Measurements from ENCODE around the gene NAPSA. TPM values are rescaled to one million over a fixed set of nuclear protein-coding genes. Genes with fewer than 3 reads are reported as not detected.
"Not testable (repeated sequence)": the region's sequence is repeated elsewhere in the genome, so short reads cannot be mapped to it uniquely, and the experiment has no call there.

The NAPSA gene
- total RNA-seq, 2 experiments from 2014 or later = 1.7 to 1.9 TPM

DNA sequence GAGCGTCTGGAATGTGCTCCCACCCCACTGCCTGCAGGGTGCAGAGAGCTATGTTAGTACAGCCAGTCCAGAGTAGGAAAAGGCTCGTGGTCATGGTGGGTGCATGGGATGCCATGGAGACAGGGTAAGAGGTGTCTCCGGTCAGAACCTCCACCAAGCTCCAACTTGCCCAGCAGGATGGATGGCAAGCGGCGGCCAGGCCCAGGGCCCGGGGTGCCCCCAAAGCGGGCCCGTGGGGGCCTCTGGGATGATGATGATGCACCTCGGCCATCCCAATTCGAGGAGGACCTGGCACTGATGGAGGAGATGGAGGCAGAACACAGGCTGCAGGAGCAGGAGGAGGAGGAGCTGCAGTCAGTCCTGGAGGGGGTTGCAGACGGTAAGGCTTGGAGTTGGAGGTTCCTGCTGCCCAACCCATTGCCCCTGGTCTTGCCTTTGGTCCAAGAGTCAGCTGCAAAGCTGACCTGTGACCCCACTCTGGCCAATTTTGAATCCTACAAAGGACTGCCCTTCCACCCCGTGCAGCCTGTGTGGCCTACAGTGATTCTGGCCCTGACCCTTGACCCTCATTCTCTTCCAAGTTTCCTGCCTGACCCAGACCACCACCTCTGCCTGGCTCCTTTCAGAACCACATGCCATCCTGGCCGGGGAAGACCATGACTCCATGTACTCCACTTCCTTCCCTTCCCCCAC lies 33.4 kb upstream of the NAPSA start:
- no peaks in the 10 kb centered on the region for H3K9me3 Mint-ChIP-seq
- peaks cover 18% of the 10 kb centered on the region for H3K36me3 Mint-ChIP-seq (ENCODE audit: low read depth)
- ChIA-PET POLR2A (no interaction called here), CTCF (interaction anchor here (1.1 to 1.6 kb wide), 2 partner anchors 12 to 16 kb away, joined by 4 to 5 read pairs; no protein-coding TSS in a partner anchor)
- no peaks in the 10 kb centered on the region for H3K27me3 Mint-ChIP-seq
- H3K4me3 Mint-ChIP-seq = no peak overlapping the region
- no peaks in the 10 kb centered on the region for H3K4me1 Mint-ChIP-seq
- no peak for DNase-seq
- no peak overlapping the region for H3K27ac Mint-ChIP-seq

DNA sequence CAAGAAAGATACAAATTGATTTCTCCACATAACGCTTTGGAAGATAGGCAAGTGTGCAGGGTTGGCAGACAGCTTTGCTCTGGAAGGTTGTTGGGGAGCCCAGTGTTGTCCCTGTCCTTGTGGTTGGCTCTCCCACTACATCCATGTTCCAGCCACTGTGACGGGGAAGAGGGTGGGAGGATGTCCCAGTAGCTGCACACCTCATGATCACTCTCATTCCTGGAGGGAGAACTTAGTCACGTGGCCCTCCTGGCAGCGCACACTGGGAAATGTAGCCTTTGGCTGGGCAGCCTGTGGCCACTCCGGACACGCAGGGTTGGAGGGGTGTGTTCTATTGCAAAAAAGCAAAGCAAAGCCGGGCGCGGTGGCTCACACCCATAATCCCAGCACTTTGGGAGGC lies 28.6 kb upstream of the NAPSA start:
- POLR2A ChIA-PET = no interaction called here
- no peaks in the 10 kb centered on the region for H3K27me3 Mint-ChIP-seq
- H3K36me3 Mint-ChIP-seq (ENCODE audit: low read depth) = peaks cover 26% of the 10 kb centered on the region
- DNase-seq = no peak
- H3K27ac Mint-ChIP-seq = no peak overlapping the region
- no peaks in the 10 kb centered on the region for H3K9me3 Mint-ChIP-seq
- H3K4me3 Mint-ChIP-seq = no peak overlapping the region
- no peaks in the 10 kb centered on the region for H3K4me1 Mint-ChIP-seq
- CTCF ChIA-PET = interaction anchor here (0.5 kb wide), 1 partner anchor 131 kb away, joined by 3 read pairs; no protein-coding TSS in a partner anchor

DNA sequence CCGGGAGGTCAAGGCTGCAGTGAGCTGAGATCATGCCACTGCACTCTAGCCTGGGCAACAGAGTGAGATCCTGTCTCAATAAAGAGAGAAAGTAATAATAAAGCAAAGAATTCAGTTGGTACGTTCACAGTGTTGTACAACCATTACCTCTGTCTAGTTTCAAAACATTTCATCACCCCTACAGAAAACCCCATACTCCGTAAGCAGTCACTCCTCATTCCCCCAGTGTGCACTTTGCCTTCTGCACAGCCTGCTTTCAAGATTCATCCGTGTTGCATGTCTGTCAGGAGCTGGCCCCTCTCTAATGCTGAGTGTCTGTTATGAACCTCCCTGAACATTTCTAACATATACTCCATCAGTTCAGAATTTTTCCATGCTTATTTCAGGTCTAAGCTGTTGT lies 28.1 kb upstream of the NAPSA start:
- CTCF ChIA-PET = no interaction called here
- DNase-seq = no peak
- Mint-ChIP-seq H3K4me3 (no peak overlapping the region), H3K27ac (no peak overlapping the region), H3K36me3 (ENCODE audit: low read depth) (peaks cover 26% of the 10 kb centered on the region), H3K9me3 (no peaks in the 10 kb centered on the region), H3K27me3 (no peaks in the 10 kb centered on the region), H3K4me1 (no peaks in the 10 kb centered on the region)
- POLR2A ChIA-PET = no interaction called here

DNA sequence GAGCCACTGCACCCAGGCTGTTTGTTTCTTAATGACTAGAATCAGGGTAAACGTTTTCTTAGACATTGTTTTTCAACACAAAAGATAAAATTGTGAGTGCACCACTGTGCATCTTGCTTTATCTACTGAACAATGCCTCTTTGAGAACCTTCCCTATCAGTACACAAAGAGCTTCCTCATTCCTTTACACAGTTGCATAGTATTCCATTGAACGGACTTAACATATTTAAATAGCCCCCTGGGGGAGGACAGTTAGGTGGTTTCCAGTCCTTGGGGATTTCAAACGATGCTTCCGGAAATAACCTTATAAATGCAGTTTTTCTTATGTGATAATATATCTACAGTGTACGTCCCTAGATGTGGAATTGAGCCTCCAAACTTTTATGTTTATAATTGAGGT lies 27.3 kb upstream of the NAPSA start:
- POLR2A ChIA-PET = no interaction called here
- Mint-ChIP-seq H3K4me1 (peaks cover 3% of the 10 kb centered on the region), H3K4me3 (no peak overlapping the region), H3K9me3 (no peaks in the 10 kb centered on the region), H3K27ac (no peak overlapping the region), H3K27me3 (no peaks in the 10 kb centered on the region), H3K36me3 (ENCODE audit: low read depth) (peaks cover 29% of the 10 kb centered on the region)
- CTCF ChIA-PET = no interaction called here
- no peak for DNase-seq

DNA sequence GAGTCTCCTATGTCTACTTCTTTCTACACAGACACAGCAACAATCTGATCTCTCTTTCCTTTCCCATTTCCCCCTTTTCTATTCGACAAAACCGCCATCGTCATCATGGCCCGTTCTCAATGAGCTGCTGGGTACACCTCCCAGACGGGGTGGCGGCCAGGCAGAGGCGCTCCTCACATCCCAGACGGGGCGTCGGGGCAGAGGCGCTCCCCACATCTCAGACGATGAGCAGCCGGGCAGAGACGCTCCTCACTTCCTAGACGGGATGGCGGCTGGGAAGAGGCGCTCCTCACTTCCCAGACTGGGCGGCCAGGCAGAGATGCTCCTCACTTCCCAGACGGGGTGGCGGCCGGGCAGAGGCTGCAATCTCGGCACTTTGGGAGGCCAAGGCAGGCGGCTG lies 25.5 kb upstream of the NAPSA start:
- H3K27ac Mint-ChIP-seq, H3K27me3 Mint-ChIP-seq, CTCF ChIA-PET, H3K9me3 Mint-ChIP-seq, DNase-seq, H3K4me3 Mint-ChIP-seq: not testable (repeated sequence)
- POLR2A ChIA-PET = interaction anchor here (0.6 kb wide), 1 partner anchor 27 kb away, joined by 3 read pairs; no protein-coding TSS in a partner anchor
- H3K4me1 Mint-ChIP-seq = peaks cover 10% of the 10 kb centered on the region
- peaks cover 30% of the 10 kb centered on the region for H3K36me3 Mint-ChIP-seq (ENCODE audit: low read depth)

DNA sequence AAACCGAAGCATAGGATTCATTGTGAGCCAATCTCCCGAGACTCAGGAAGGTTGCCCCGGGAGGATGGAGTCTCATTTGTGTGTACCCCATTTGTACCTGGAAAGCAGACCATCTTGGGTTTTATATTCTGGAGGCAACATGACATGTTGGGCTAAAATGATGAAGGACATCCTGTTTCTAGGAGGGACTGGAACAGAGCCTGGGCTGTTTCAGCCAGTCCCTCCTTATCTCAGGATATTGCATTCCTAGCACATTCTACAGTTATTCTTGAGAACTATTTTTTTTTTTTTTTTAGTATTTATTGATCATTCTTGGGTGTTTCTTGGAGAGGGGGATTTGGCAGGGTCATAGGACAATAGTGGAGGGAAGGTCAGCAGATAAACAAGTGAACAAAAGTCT lies 24.9 kb upstream of the NAPSA start:
- peaks cover 29% of the 10 kb centered on the region for H3K36me3 Mint-ChIP-seq (ENCODE audit: low read depth)

DNA sequence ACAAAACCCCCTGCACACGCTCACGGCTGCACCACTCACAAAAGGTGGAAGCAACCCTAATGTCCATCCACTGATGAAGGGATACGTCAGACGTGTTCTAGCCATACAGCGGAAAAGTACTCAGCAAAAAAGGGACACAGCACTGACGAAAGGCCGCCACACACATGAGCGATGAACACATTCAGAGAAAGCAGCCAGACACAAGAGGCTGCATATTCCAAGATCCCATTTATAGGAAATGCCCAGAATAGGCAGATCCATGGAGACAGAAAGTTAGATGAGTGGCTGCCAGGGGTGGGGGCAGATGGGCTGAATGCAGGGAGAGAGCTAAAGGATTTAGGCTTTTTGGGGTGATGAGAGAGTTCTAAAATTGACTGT lies 22.4 kb upstream of the NAPSA start:
- Mint-ChIP-seq H3K9me3 (no peaks in the 10 kb centered on the region), H3K4me3 (no peak overlapping the region), H3K36me3 (ENCODE audit: low read depth) (peaks cover 28% of the 10 kb centered on the region), H3K4me1 (peaks cover 37% of the 10 kb centered on the region), H3K27ac (no peak overlapping the region), H3K27me3 (no peaks in the 10 kb centered on the region)
- DNase-seq = no peak
- CTCF ChIA-PET = no interaction called here
- POLR2A ChIA-PET = no interaction called here

More for the DNA sequence above, 24.9 kb upstream of the NAPSA start:
- H3K4me1 Mint-ChIP-seq = peaks cover 16% of the 10 kb centered on the region
- H3K27me3 Mint-ChIP-seq, H3K4me3 Mint-ChIP-seq, POLR2A ChIA-PET, H3K27ac Mint-ChIP-seq, DNase-seq, H3K9me3 Mint-ChIP-seq: not testable (repeated sequence)
- CTCF ChIA-PET = interaction anchor here (0.7 kb wide), 1 partner anchor 65 kb away, joined by 3 read pairs; no protein-coding TSS in a partner anchor

DNA sequence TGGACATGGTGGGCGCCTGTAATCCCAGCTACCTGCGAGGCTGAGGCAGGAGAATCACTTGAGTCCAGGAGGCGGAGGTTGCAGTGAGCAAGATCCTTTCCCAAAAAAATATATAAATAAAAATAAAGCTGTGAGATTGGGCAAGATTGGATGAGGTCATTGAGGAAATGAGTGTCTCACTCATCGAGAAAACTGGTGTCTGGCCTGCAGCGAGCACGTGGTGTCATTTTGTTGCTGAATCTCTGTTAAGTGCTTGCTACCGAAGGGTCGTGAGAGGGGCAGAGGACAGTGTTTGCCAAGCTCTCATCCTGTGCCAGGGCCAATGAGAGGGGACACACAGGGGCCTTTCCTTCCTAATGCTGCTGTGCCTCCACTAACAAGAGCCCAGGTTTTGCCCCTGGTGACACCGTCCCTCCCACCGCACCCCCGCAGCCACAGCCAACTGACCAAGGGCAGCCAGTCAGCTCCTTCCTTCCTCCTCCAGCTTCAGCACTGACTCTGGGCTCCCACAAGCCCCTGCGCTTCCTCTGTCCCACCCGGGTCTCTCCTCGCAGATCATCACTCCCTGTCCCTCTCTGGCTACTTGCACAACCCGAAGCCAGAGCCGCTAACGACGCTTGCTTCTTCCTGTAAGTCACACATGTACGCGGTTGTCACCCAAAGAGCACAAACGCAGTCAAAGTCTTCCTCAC lies 21.9 kb upstream of the NAPSA start:
- no peaks in the 10 kb centered on the region for H3K9me3 Mint-ChIP-seq
- H3K27ac Mint-ChIP-seq = no peak overlapping the region
- ChIA-PET POLR2A (no interaction called here), CTCF (interaction anchor here (1.0 to 1.5 kb wide), 3 partner anchors 12 to 50 kb away, joined by 3 to 5 read pairs (median 3); no protein-coding TSS in a partner anchor)
- H3K36me3 Mint-ChIP-seq (ENCODE audit: low read depth) = peaks cover 27% of the 10 kb centered on the region
- H3K4me3 Mint-ChIP-seq = no peak overlapping the region
- no peak for DNase-seq
- no peaks in the 10 kb centered on the region for H3K27me3 Mint-ChIP-seq
- peaks cover 37% of the 10 kb centered on the region for H3K4me1 Mint-ChIP-seq

DNA sequence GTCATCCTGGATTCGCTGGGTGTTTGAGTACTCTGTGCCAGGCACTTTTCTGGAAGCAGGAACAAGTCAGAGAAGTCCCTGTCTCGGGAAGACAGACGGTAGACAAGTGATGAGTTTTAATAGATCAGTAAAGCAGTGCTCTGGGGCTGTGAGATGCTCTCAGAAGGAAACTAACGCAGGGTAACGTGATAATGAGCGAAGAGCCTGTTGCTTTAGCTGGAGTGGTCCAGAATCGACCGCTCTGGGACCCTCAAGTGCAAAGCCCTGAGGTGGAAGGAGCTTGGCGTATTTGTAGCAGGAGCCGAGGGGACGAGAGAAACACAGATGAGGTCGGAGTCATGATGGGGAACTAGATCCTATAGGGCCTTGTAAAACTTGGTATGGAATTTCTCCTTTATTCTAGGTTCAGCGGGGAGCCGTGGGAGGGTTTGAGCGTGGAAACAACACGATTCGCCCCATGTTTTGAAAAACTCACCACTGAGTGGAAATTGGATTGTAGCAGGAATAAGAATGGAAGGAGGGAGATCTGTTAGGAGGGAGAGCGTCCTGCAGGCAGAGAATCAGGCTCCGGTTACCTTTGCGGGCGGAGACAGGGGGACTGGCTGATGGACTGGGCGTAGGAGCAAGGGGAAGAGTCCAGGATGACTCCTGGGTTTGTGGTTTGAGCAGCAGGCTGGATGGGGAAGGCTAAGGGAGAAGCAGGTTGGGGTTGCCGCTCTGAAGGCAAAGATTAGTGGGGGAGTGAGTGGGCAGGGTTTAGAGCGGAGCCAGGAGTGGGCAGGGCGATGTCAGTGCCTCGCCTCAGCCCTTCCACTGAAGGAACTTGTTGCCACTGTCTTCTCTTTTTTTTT lies 19.5 kb upstream of the NAPSA start:
- H3K36me3 Mint-ChIP-seq (ENCODE audit: low read depth) = peaks cover 20% of the 10 kb centered on the region
- H3K4me3 Mint-ChIP-seq = peak overlapping the region; percentile 96
- POLR2A ChIA-PET = no interaction called here
- no peaks in the 10 kb centered on the region for H3K9me3 Mint-ChIP-seq
- no peak for DNase-seq
- no peaks in the 10 kb centered on the region for H3K27me3 Mint-ChIP-seq
- CTCF ChIA-PET = no interaction called here
- H3K4me1 Mint-ChIP-seq = peaks cover 37% of the 10 kb centered on the region
- peak overlapping the region; percentile 97 for H3K27ac Mint-ChIP-seq

DNA sequence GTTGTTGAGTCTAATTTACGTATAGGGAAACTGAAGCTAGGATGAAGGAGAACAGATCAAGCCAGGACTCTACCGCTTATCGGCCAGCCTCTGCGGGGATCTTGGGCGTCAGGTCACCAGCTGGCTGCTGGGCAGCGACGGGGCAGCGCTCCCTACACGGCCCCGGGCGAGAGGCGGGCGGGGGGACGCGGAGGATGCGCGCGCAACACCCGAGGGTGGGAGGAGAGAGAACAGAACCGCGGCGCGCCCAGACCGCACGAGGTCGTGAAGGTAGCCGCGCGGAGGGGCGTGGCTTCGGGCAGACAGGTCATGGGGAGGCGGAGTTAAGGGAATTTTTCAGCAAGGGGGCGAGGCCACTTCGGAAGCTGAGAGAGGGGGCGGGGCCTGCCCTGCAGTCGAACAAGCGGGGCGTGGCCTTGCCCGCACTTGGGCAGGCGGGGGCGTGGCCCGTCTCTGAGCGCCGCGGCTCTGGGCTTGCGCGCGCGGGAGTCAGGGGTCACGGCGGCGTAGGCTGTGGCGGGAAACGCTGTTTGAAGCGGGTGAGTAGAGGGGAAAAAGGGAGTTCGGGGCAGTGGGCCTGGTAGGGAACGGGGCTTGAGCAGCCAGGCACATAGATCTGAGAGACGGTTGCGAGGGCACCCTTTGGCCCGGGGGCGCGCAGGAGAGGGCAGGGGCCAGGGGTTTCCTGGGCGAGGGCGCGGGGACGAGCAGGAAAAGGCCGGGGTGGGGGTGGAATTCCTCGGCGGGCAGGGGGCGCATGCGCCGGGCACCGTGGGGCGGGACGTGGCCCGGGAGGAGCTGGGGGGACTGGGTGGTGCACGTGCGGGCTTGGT lies 18.6 kb upstream of the NAPSA start, which contains the start of gene POLD1:
Gene POLD1 (plus strand): TSS at position 496 of the 833 bp plus-strand sequence. CDS start 14,505 bp downstream, outside the sequence.
- ChIA-PET POLR2A (no interaction called here), CTCF (no interaction called here)
- Mint-ChIP-seq H3K4me1 (peaks cover 39% of the 10 kb centered on the region), H3K4me3 (peak within 1 kb of the TSS; percentile 96), H3K36me3 (ENCODE audit: low read depth) (peaks cover 28% of the 10 kb centered on the region), H3K27ac (peak within 1 kb of the TSS; percentile 97), H3K9me3 (no peaks in the 10 kb centered on the region), H3K27me3 (no peaks in the 10 kb centered on the region)
- peak; percentile 99 for DNase-seq

DNA sequence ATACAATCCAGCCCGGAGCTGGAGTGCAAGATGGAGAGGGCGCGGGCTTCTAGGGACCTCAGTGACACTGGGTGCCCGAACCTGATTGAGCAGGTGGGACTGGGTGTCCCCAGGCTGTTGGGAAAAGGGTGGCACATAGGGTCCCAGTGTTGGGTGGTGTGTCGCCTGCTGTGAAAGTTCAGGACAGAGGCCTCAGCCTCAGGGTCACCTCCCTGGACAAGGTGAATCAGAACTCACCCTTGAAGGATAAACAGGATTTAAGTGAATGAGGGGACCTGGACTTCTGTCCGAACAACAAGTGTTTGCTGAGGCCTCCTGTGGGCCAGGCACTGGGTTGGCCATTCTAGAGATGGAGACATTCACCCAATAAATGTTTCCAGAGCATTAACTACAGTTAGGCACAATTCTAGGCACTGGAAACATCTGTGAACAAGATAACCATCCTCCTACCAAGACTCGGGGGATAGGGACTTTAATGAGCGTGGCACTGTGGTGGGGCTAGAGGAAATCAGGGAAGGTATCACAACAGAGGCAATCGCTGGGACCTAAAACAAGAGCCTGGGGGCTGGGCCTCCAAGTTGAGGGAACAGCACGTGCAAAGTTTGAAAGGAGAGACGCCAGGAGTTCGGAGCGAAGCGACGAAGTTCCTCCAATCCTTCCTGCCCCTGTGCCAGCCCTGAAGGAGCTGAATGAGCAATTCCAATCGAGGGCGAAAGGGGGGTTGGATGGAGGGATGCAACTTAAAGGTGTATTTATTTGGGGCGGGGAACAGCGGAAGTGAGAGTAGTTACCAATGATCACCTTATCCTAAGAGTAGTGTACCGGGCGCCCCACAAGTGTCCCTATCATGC lies 17.8 kb upstream of the NAPSA start:
- Mint-ChIP-seq H3K9me3 (no peaks in the 10 kb centered on the region), H3K27ac (peak overlapping the region; percentile 97), H3K4me3 (peak overlapping the region; percentile 96), H3K27me3 (no peaks in the 10 kb centered on the region), H3K4me1 (peaks cover 39% of the 10 kb centered on the region), H3K36me3 (ENCODE audit: low read depth) (peaks cover 28% of the 10 kb centered on the region)
- ChIA-PET POLR2A (no interaction called here), CTCF (no interaction called here)
- DNase-seq = no peak

Measured in activated CD4-positive, alpha-beta T cell treated with anti-CD3 and anti-CD28 coated beads, Interleukin-2, amount 10 ng/mL, durations not matched to agents 7 days and 5 days (primary cell).